Measurements from ENCODE around the gene UNC45B. TPM values are rescaled to one million over a fixed set of nuclear protein-coding genes. Genes with fewer than 3 reads are reported as not detected.

UNC45B gene
- total and polyA plus RNA-seq, 2 of the 4 experiments (the other 2 are of a cell fraction), result not detected

DNA sequence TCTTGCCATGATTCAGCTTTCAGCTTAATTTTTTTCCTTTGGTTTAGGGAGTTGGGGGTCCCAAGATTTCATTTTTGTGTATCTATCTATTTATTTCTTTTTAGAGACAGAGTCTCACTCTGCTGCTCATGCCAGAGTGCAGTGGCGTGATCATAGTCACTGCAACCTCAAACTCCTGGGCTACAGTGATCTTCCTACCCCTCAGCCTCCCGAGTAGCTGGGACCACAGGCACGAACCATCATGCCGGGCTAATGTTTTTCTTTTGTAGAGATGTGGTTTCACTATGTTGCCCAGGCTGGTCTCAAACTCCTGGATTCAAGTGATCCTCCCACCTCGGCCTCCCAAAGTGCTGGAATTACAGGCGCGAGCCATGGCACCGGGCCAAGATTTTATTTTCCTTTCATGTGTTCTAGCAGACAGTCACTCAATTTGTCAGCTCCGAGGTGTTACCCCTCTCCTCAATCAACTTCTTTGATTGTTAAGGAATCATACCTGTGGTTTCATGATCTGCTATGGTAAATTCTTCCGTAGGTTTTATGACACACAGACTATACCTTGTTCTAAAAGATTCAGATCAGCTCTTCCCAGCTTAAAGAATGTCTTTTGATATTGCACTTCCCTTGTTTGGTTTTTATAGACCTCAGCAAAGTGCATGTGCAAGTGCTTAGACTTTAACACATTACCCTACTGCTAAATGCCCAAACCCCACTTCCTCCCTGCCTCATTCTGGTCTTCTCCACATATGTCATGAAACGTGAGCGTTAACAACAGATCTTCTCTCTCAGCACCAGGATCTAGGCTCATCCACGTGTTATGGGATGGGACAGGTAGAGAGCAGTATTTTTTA is 13.0 kb downstream of the UNC45B start:
- no peaks in the 10 kb centered on the region for H4K20me1 ChIP-seq (ENCODE audit: insufficient read depth, low read length)
- no peaks in the 10 kb centered on the region for H3K36me3 ChIP-seq (ENCODE audit: control insufficient read depth, insufficient read depth, low read length)
- no peak overlapping the region for H3K27ac ChIP-seq (ENCODE audit: insufficient read depth, low read length)
- ChIA-PET CTCF (no interaction called here), POLR2A (ENCODE audit: unreplicated experiment) (no interaction called here)
- no peak overlapping the region for H3K4me3 ChIP-seq (ENCODE audit: insufficient read depth, low read depth, low read length)
- no peak for DNase-seq
- H3K23ac ChIP-seq (ENCODE audit: low read depth, low read length), result no peak overlapping the region
- no peak for TF ChIP-seq FOS (IDR thresholded peaks at IDR 0.05; ENCODE audit: low read depth, low read length)
- no peak for TF ChIP-seq NFE2L2 (IDR thresholded peaks at IDR 0.05; ENCODE audit: low read depth, low read length)
- TF ChIP-seq BHLHE40 (IDR thresholded peaks at IDR 0.05; ENCODE audit: low read depth, low read length), result no peak
- no peak for TF ChIP-seq MXI1 (IDR thresholded peaks at IDR 0.05; ENCODE audit: borderline replicate concordance, low read depth, low read length)
- peaks cover 28% of the 10 kb centered on the region for H3K27me3 ChIP-seq (ENCODE audit: control insufficient read depth, insufficient read depth, low read length)
- H3K4me2 ChIP-seq (ENCODE audit: low read depth, low read length), result no peak overlapping the region
- H2BK20ac ChIP-seq (ENCODE audit: low read depth, low read length), result no peak overlapping the region
- H3K4ac ChIP-seq (ENCODE audit: low read depth, low read length), result no peak overlapping the region
- no TSS peak for BruUV-seq (replicated peaks)
- no peaks in the 10 kb centered on the region for H3K9me3 ChIP-seq (ENCODE audit: control insufficient read depth, insufficient read depth, low read length)
- no peak overlapping the region for H4K91ac ChIP-seq (ENCODE audit: insufficient read depth, low read depth, low read length)
- dilution Hi-C loops (cut with HindIII; ENCODE audit: low sequenced_read_pairs, unreplicated experiment), result no loop called here
- no peak overlapping the region for H2AFZ ChIP-seq (replicated peaks; ENCODE audit: low read length, poor library complexity)
- in situ Hi-C loops (cut with MboI; ENCODE audit: low sequenced_read_pairs), result no loop called here
- ATAC-seq (ENCODE audit: low read depth), result no peak
- H3K79me1 ChIP-seq (ENCODE audit: low read depth in 1 of 2, low read length in 2 of 2), result no peaks in the 10 kb centered on the region
- H2AK9ac ChIP-seq (replicated peaks; ENCODE audit: low read depth, low read length, poor library complexity), result no peak overlapping the region
- H4K5ac ChIP-seq (ENCODE audit: low read depth, low read length), result no peak overlapping the region
- no peaks in the 10 kb centered on the region for H3K4me1 ChIP-seq (ENCODE audit: control insufficient read depth, insufficient read depth, low read length)
- no peak overlapping the region for H3K9ac ChIP-seq (ENCODE audit: low read depth, low read length)
- H2BK120ac ChIP-seq (ENCODE audit: low read depth, low read length), result no peak overlapping the region
- WGBS, 2 experiments (ENCODE audit: extremely low coverage in 2 of 2, insufficient read length in 1 of 2), result 100% methylated on average over 1 of the region's 13 CpGs; no CpG with 5 or more reads in 1 of the 2 experiments
- no peak overlapping the region for H4K8ac ChIP-seq (ENCODE audit: low read depth in 2 of 2, low read length in 2 of 2)
- H2AK5ac ChIP-seq (ENCODE audit: low read depth, low read length), result no peak overlapping the region
- H3K56ac ChIP-seq (ENCODE audit: extremely low read depth, insufficient read depth, low read length), result no peak overlapping the region
- no peak overlapping the region for H3K14ac ChIP-seq (replicated peaks; ENCODE audit: low read depth, low read length)
- no peak overlapping the region for H2BK5ac ChIP-seq (ENCODE audit: low read depth, low read length, poor library complexity, severe bottlenecking)
- intact Hi-C loops (cut with micrococcal nuclease), result no loop called here
- no peak overlapping the region for H3K18ac ChIP-seq (ENCODE audit: low read depth, low read length)
- H3K9me1 ChIP-seq (ENCODE audit: insufficient read depth, low read length), result no peaks in the 10 kb centered on the region
- no peak overlapping the region for H2BK15ac ChIP-seq (ENCODE audit: low read depth, low read length)

All from IMR-90 (cell line).